ENCODE data around the gene LRCH3.

- no peak for TF ChIP-seq CTCF (IDR thresholded peaks at IDR 0.05)
- TF ChIP-seq POLR2AphosphoS5 (IDR thresholded peaks at IDR 0.05; ENCODE audit: insufficient read depth in 1 of 2, low read depth in 1 of 2): no peak
- no peak for TF ChIP-seq POLR2A (IDR thresholded peaks at IDR 0.05)
These were observed 7.8 kb downstream of the LRCH3 start for GRCh38 chr3:197798863-197799262.

Data from vagina (tissue), 2 donors.